ENCODE results near the gene FGFR2.

GRCh38 chr10:121594623-121595350, 3.5 kb downstream of the FGFR2 start:
- TF ChIP-seq CTCF (IDR thresholded peaks at IDR 0.05) (no peak), POLR2A (IDR thresholded peaks at IDR 0.05) (no peak)

Measured in heart left ventricle (tissue), 13 donors.